SH-SY5Y (cell line): ENCODE results near the gene OSBPL1A.

Source experiments
- GATA2 ChIP-seq: IDR thresholded peaks from 2 replicates; pipeline ENCODE4 v1.6.1; 2011; ENCODE audit warnings: mild to moderate bottlenecking, low read depth, low read length
- GATA3 ChIP-seq: IDR thresholded peaks from 2 replicates; pipeline ENCODE4 v1.6.1; 2011; ENCODE audit warnings: low read depth, mild to moderate bottlenecking, low read length, moderate library complexity

- no peak for TF ChIP-seq GATA3
- no peak for TF ChIP-seq GATA2
Measured at GRCh38 chr18:24420551-24420950, 22.9 kb upstream of the OSBPL1A start.
